C4-2B (cell line): ENCODE results near the gene PGLYRP3.

Experiments used
- ZFX ChIP-seq: fragments of 450-650 bp; IDR thresholded peaks from 2 replicates; pipeline ENCODE4 v1.6.1; 2017
- TF ChIP-seq, protein P1 (sequence below): fragments of 450-650 bp; conservative IDR thresholded peaks from 2 replicates; pipeline ENCODE4 v1.5.1; 2017; ENCODE audit warnings: mild to moderate bottlenecking

DNA sequence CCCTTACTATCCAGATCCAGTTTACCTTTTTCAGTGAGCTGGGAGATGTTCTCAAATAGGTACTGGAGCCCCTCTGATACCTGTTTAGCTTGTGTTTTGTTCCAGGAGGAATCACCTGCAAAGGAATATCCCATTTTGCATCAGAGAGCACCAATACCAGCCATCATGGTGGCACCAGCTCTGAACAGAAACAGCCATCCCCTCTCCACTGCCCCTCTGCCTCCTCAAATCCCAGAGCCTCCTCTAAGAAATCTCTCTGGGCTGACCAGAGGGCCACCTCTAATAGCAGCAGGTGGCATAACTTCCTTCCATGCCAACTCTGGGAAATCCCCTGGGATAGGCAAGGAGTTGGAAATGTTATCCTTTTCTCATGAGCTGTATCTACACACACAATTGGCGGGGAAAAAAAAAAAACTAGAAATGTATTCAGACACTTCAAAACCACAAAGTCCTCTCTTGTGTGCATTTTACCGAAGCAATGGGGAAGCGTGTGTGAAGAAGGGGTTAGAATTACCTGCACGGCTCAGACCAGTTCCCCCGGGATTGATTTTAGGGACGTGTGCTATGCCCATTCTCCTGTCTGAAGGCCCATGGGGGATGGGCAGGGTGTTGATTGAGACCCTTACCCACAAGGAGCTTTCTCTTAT is 33.4 kb upstream of the PGLYRP3 start:
- TF ChIP-seq, protein P1, sequence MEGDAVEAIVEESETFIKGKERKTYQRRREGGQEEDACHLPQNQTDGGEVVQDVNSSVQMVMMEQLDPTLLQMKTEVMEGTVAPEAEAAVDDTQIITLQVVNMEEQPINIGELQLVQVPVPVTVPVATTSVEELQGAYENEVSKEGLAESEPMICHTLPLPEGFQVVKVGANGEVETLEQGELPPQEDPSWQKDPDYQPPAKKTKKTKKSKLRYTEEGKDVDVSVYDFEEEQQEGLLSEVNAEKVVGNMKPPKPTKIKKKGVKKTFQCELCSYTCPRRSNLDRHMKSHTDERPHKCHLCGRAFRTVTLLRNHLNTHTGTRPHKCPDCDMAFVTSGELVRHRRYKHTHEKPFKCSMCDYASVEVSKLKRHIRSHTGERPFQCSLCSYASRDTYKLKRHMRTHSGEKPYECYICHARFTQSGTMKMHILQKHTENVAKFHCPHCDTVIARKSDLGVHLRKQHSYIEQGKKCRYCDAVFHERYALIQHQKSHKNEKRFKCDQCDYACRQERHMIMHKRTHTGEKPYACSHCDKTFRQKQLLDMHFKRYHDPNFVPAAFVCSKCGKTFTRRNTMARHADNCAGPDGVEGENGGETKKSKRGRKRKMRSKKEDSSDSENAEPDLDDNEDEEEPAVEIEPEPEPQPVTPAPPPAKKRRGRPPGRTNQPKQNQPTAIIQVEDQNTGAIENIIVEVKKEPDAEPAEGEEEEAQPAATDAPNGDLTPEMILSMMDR = no peak
- no peak for TF ChIP-seq ZFX
